ENCODE results near the gene BTK.

- no peak for TF ChIP-seq TAF1 (IDR thresholded peaks at IDR 0.05; ENCODE audit: low read depth, low read length)
- TF ChIP-seq POLR2AphosphoS5 (IDR thresholded peaks at IDR 0.05; ENCODE audit: low read depth, low read length) = no peak
- TF ChIP-seq POLR2A (IDR thresholded peaks at IDR 0.05; ENCODE audit: low read depth, low read length) = no peak
Observed at GRCh38 chrX:101360390-101360789, 25.6 kb downstream of the BTK start.
